GM06990 (cell line): Measurements from ENCODE around the gene CST1.
"Not testable (repeated sequence)": the region's sequence is repeated elsewhere in the genome, so short reads cannot be mapped to it uniquely, and the experiment has no call there.

ENCODE experiments used
- DNase-seq: peaks from one replicate; pipeline ENCODE4 v3.0.0-alpha.2; 2011; ENCODE audit not compliant: insufficient read length; ENCODE audit errors: extremely low read depth
- H3K27me3 ChIP-seq: replicated peaks from 2 replicates; pipeline ENCODE4 v1.6.0; 2011; ENCODE audit warnings: low read length; ENCODE audit not compliant: control insufficient read depth, insufficient read depth
- H3K36me3 ChIP-seq: 2 replicates; pipeline ENCODE4 v1.5.1; 2011; ENCODE audit warnings: low read length; ENCODE audit not compliant: control insufficient read depth, insufficient read depth
- H3K4me3 ChIP-seq: replicated peaks from 2 replicates; pipeline ENCODE4 v1.5.1; 2011; ENCODE audit warnings: low read depth, mild to moderate bottlenecking, control low read depth, low read length
- TF ChIP-seq, protein P1 (sequence below): IDR thresholded peaks from 2 replicates; pipeline ENCODE4 v1.5.1; 2011; ENCODE audit warnings: low read length, control low read depth, mild to moderate bottlenecking, inconsistent platforms; ENCODE audit not compliant: insufficient read depth, poor library complexity, severe bottlenecking

Gene CST1

DNA sequence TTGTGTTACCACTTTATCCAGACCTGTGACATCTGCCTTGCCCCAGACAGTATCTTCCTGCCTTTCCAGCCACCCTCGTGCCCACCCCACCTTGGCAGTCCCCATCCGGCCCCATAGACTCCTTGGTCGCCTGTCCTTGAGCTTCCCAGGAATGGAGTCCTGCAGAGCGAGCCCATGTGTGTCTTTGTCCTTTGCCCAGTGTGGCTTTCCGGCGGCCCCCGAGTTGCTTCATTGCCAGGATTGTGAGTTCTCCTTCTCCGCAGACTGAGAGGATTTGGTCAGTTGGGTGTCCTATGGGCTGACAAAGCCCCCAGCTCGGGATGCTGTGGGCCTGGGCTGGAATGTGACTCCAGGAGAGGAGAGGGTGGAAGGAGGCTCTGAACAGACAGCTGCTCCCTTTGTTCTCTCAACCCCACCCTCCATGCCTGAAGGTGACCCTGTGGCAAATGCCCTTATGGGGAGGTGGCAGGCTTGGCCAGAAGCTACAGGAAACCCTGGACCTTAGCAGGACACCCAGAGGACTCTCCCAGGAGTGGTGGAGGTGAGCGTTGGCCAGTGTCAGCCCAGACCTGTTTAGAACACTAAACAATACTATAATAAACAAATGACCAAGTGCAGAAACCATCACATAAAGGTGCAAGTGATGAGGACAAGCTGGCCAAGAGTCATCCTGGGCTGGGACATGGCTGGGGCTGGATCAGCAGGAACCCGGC is 1.9 kb upstream of the CST1 start:
- no peak for DNase-seq
- Histone ChIP-seq H3K4me3 (no peak overlapping the region), H3K36me3 (no peaks in the 10 kb centered on the region), H3K27me3 (no peaks in the 10 kb centered on the region; the same call in 1 of the 2 replicates)
- TF ChIP-seq, protein P1, sequence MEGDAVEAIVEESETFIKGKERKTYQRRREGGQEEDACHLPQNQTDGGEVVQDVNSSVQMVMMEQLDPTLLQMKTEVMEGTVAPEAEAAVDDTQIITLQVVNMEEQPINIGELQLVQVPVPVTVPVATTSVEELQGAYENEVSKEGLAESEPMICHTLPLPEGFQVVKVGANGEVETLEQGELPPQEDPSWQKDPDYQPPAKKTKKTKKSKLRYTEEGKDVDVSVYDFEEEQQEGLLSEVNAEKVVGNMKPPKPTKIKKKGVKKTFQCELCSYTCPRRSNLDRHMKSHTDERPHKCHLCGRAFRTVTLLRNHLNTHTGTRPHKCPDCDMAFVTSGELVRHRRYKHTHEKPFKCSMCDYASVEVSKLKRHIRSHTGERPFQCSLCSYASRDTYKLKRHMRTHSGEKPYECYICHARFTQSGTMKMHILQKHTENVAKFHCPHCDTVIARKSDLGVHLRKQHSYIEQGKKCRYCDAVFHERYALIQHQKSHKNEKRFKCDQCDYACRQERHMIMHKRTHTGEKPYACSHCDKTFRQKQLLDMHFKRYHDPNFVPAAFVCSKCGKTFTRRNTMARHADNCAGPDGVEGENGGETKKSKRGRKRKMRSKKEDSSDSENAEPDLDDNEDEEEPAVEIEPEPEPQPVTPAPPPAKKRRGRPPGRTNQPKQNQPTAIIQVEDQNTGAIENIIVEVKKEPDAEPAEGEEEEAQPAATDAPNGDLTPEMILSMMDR = no peak

GRCh38 chr20:23752019-23752418 is 1.3 kb upstream of the CST1 start:
- H3K36me3 ChIP-seq = no peaks in the 10 kb centered on the region
- DNase-seq = no peak
- H3K27me3 ChIP-seq = no peaks in the 10 kb centered on the region; the same call in 1 of the 2 replicates
- TF ChIP-seq, protein P1 = no peak
- no peak overlapping the region for H3K4me3 ChIP-seq

DNA sequence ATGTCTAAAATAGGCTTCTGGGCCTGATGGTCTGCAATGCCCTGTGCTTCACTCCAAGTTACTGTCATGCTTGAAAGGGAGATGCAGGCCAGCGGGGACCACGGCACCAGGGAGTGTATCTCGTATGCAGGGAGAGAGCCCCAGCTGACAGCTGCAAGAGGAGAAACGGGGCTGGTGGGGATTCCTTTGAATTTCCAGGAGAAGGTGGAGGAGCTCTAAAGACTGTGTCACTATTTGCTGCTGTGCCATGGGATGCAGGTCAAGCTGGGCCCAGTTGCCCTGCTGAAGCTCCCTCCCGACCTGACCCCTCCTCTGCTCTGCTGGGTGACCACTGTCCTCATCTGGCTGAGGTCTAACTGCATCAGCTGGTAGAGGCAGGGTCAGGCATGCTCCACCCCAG is 989 bp downstream of the CST1 start:
- no peak for DNase-seq
- Histone ChIP-seq H3K36me3 (no peaks in the 10 kb centered on the region), H3K4me3 (no peak overlapping the region), H3K27me3 (no peaks in the 10 kb centered on the region; the same call in 1 of the 2 replicates)
- TF ChIP-seq, protein P1 = no peak

GRCh38 chr20:23748975-23749374 is 1.8 kb downstream of the CST1 start:
- H3K27me3 ChIP-seq, H3K36me3 ChIP-seq, DNase-seq, H3K4me3 ChIP-seq: not testable (repeated sequence)

GRCh38 chr20:23747551-23747950 is 3.2 kb downstream of the CST1 start:
- not testable (repeated sequence) for H3K36me3 ChIP-seq, H3K27me3 ChIP-seq, DNase-seq, H3K4me3 ChIP-seq

- H3K4me3 ChIP-seq, H3K27me3 ChIP-seq, DNase-seq, H3K36me3 ChIP-seq: not testable (repeated sequence)
Measured at GRCh38 chr20:23747092-23747491, 3.6 kb downstream of the CST1 start.

DNA sequence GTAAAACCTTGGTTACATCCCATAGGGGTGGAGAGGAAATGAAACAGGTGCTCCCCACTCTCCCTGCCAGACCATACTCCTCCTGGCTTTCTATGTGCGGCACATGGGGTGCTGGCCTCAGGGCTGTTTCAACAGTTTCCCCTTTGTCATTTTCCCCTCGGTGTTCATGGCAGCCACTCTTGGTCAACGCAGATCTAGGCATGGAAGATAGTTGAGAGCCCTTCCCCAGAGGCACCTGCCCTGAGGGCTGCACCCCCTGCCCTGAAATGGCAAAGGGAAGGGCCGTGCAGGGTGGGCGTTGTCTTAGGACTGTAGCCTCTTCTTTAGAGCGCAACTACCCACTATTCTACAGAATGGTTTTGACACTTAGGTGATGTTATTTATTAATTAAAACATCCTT is 4.4 kb downstream of the CST1 start:
- TF ChIP-seq, protein P1 = no peak

More for the DNA sequence above, 4.4 kb downstream of the CST1 start:
- no peaks in the 10 kb centered on the region for H3K36me3 ChIP-seq
- no peak for DNase-seq
- no peak overlapping the region for H3K4me3 ChIP-seq
- H3K27me3 ChIP-seq = no peaks in the 10 kb centered on the region; the same call in 1 of the 2 replicates
